HG03469 (cell line): ENCODE measurements around the gene DNAH9.
"Not testable (repeated sequence)": the region's sequence is repeated elsewhere in the genome, so short reads cannot be mapped to it uniquely, and the experiment has no call there.

ENCODE experiments used
- ATAC-seq: cut with Tn5 transposase; IDR thresholded peaks from one replicate; pipeline ENCODE4 v1.9.1; 2021; ENCODE audit warnings: mild to moderate bottlenecking, moderate library complexity, moderate number of reproducible peaks; ENCODE audit not compliant: unreplicated experiment

Gene DNAH9

DNA sequence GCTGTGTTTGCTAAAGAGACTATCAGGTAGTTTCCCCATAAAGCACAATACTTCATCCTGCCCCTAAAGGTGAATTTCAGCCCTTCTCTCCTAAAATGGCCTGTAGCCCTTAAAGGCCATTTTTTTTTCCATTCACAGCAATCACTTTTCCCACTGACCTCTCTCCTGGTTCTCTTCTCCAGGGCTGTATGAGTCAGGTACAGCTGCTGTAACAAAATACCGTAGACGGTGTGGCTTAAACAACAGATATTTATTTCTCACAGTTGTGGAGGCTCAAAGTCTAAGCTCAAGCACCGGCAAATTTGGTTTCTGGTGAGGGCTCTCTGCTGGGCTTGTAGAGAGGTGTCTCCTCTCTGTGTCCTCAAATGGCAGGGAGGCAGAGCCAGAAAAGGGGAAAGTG is 354.3 kb downstream of the DNAH9 start:
- ATAC-seq: no peak

DNA sequence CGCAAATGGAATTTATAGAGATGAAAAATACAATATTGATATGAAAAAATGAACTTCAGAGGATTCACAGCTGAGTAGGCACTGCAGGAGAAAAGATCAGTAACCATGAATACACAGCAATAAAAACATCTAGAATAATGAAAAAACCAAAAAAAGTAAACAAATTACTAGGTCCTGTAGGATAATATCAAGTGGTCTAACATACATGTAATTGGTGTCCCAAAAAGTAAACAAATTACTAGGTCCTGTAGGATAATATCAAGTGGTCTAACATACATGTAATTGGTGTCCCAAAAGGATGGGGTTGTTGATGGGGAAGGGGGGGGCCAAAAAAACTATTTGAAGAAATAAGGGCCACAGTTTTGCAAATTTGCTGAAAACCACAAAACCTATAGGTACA is 355.7 kb downstream of the DNAH9 start:
- no peak for ATAC-seq

DNA sequence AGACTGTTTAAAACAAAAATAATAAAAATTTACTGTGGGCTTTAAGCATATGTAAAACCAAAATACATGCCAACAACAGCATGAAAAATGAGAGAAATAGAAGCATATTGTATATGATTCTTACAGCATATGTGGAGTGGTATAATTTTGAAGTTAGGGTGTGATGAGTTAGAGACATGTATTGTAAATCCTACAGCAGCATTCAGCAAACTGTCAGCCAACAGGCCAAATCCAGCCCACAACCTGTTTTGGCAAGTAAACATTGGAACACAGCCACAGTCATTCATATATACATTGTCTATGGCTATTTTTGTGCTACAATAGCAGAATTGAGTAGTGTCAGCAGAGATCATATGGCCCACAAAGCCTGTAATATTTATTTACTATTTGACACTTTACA is 356.7 kb downstream of the DNAH9 start:
- no peak for ATAC-seq

DNA sequence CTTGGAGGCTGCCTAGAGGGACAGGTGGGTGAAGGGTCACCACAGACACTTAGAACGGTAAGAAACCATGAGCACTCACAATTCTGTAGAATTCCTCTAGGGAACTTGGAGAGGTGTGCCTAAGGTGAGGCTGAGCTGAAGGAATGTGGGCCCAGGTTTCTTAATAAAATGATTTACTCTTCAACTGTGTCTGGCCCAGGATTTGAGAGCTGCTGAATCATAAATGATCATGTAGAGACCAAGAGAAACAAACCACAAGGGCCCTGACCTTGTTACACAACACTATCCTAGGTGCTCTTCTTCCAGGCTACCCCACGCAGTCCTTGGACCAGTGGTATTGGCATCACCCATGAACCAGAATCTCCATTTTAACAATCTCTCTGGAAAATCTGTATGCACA is 371.3 kb downstream of the DNAH9 start:
- no peak for ATAC-seq

DNA sequence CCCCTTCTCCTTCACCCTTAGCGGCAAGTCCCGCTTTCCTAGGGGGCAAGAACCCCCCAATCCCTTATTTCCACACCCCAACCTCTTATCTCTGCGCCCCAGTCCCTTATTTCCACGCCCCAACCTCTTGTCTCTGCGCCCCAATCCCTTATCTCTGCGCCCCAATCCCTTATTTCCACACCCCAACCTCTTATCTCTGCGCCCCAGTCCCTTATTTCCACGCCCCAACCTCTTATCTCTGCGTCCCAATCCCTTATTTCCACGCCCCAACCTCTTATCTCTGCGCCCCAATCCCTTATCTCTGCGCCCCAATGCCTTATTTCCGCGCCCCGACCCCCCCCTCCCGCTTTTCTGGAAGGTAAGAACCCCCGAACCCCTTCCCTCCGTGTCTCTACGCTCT is 374.5 kb downstream of the DNAH9 start:
- ATAC-seq: not testable (repeated sequence)

DNA sequence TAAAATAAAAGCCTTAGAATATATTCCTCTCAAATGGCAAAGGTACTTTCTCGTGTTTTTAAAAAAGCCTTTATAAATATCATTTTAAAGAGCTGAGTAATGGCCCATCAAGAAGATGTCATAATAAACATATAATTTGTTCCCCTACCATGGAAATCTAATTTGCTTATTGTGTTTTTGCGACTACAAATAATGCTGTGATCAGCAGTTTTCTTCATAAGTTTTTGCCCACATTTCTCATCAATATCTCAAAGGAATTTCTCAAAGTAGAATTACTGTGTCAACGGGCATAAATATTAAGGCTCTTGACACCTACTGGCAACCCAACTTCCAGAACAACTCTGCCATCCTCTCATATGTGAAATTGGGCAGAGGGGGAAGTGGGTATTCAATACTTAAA is 381.5 kb downstream of the DNAH9 start:
- ATAC-seq: no peak

DNA sequence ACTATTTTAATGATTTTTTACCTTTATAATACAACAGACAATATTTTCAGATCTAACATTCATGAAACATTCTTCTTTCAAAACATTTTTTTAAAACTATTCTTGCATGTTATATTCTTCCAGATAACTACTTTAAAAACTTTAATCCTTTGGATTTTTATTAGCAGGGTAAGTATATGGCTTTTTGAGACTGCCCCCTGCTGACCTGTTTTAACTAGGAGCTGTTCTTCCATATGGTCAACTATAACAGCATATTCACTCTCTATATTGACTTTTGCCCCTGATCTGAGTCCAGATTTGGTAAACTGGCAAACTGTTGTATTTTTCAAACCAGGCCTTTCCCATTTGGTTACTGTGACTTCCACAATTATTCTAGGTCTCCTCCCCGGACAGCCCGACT is 382.5 kb downstream of the DNAH9 start:
- ATAC-seq: no peak

DNA sequence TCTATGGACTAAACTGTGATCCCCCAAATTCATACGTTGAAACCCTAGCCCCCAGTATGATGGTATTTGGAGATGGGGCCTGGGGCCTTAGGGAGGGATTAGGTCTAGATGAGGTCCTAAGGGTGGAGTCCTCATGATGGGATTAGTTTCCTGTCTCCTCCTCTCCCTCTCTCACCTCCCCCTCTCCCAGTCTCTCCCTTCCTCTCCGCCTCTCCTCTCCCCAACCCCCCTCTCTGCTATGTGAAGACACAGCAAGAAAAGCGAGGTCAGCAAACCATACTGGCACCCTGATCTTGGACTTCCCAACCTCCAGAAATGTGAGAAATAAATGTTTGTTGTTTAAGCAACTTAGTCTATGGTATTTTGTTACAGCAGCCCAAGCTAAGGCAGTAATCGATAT is 383.6 kb downstream of the DNAH9 start:
- ATAC-seq: no peak

DNA sequence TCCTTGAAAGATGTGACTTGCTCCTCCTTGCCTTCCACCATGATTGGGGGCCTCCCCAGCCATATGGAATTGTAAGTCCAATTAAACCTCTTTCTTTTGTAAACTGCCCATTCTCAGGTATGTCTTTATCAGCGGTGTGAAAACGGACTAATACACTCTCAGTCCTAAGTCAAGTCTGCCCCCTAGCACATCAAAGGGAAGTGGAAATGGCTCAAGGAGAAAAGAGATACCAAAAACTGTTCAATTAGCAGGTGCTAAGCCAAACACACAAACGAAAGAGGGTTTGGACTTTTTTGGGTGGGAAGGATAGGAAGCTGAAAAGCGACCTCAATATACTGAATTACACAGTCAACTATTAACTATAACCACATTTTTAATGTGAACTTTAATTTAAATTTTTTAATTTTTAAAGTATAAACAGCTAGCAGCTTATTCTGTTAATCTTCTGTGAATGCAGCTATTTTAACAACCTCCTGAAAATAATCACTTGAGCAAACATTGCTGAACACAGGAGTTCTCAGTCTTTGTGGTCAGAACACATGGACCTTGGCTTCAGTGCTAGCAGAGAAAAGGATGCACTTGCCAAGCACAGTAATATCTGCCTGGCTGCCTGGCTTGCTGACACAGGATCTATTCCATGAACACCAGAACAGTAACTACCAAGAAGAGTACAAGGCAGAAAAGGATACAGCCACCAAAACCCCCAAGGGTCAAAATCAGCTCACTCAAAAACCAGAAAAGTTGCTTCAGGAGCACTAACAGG is 388.1 kb downstream of the DNAH9 start:
- no peak for ATAC-seq

DNA sequence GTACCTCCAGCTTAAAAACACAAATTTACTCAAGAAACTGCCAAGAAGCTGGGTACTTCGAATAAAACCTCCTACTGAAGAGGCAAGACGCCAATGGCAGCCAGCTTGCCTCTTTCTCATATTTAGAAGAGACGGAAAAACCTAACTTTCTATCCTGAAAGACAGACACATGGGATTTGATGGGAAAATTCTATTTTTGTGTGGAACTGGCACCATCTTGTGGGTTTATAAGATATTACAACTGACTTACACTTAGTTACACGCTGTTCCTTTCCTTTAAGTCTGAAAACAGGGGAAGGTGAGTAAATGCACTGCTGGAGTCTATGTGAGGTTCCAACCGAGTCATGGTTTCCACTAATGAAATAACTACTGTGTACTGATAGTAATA is 388.7 kb downstream of the DNAH9 start:
- no peak for ATAC-seq

DNA sequence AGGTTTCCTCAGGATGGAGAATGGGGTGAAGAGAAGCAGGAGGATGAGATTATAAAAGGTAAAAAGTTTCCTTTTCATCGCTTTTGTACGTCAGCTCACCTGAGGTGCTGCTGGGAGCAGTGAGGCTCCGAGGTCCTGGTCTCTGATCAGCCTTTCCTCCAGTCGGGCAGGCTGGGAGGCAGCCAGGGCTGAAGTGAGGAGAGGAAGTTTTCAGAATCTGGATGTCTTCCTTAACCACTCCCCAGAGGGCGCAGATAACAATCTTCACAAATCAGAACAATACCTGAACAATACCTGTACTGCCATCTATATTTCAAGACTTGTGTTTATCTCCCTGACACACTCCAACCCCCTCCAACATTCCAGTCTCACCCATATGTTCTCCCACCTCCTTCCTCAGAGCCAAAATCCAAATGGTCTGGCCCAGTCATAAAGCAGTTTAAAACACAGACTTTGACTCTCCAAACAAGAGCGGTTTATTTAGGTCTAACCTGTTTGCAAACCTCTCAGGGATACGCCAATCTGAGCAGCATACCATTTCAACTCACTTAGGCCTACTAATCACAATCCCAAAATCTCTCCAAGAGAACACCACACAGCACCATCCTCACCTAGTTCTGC is 392.2 kb downstream of the DNAH9 start:
- ATAC-seq: no peak

DNA sequence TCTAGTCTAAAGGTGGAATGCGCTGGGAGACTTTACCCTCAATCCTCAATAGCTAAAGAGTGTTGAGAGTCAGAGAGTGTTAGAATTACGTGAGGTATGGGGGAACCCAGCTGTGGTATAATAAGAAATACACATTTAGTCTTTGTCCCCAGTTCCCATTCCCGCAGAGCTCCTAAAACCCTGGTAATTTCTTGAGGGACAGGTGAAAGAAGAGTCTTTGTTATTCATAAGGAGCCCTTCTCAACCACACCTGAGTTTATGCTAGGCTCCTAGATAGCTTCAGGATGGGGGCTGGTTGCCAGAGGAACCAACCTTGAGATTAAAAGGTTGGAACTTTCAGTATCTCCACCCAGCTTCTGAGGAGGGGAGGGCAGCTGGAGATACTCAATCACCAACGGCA is 393.2 kb downstream of the DNAH9 start:
- ATAC-seq: no peak

DNA sequence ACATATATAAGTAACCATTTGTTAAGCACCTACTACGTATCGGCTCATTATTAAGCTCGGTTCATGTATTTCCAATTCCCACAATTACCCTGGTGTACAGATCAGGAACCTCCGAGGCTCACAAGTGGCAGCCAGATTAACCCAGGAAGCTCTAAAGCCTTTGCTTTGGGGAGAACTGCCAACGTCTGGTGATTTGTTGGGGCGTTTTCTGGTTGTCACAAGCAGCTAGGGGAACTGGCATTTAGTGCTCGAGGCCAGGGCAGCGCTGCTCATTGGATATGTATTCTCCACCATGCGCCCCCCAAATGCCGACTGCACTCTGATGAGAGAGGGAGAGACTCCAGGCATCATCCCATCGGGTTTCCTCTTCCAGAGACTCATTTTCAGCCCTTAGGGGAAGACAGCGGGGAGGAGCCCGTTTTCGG is 398.5 kb downstream of the DNAH9 start:
- ATAC-seq: peak; percentile 22

DNA sequence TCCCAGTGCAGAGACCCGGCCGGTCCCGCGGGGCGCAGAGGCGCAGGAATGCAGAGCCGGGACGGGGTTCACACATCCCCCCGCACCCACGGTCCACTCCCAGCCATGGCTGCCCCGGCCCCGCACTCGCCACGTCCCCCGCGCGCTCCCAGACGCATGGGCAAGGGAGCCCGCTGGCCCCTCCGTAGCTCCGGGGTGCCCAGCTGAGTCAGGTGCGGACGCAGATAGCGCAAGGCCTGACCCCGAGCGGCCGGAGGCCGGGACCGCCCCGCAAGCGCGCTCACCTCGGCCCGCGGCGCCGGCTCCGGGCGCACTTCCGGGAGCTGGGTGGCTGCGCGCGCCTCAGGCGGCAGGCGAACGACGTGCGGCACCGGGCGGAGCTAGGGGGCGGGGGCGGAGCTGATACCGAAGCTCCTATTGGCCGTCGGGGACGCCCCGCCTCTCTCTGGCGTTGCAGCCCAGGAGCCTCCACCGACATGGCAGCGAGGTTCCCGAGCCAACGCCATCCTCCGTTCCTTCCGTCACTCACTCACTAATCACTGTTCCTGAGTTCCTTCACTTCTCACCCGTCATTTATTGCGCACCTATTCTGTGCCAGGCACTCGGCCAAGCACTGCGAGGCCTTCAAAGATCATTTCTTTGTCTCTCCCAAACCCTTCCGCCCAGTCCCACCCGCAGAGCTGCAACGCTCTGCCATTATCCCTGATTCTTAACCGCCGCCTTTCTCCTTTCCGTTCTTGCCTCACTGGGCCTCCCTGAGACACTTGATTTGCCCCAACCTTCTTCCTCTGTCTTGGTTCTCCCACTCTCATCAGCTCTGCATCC is 399.1 kb downstream of the DNAH9 start, which contains the start of gene ZNF18:
Gene ZNF18 (minus strand): TSS at position 329 of the 825 bp plus-strand sequence. CDS start 4,646 bp downstream, outside the sequence.
- ATAC-seq: peak; percentile 90

DNA sequence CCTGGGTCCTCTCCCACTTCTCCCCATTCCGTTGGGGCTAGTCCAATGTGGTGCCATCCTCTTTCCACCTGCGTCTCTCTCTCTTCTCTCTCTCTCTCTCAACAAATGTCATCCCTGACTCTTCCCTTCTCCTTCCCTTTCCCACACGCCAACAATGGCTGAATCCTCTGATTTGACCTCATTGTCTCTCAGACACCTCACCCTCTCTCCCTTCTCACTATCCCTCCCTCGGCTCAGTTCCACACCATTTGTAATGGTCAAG is 399.6 kb downstream of the DNAH9 start:
- no peak for ATAC-seq

DNA sequence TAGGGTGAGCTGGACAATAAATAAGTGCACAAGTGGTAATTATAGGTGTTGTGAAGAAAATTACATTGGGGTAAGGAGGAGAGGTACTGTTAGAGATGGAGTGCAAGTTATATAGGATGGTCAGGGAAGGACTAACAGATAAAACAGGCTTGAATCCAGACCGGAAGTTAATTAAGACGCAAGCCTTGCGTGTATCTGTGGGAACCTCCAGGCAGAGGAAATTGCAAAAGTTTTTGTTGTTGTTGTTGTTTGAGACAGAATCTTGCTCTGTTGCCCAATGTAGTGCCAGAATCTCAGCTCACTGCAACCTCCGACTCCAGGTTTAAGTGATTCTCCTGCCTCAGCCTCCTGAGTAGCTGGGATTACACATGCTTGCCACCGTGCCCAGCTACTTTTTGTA is 401.4 kb downstream of the DNAH9 start:
- ATAC-seq: no peak

DNA sequence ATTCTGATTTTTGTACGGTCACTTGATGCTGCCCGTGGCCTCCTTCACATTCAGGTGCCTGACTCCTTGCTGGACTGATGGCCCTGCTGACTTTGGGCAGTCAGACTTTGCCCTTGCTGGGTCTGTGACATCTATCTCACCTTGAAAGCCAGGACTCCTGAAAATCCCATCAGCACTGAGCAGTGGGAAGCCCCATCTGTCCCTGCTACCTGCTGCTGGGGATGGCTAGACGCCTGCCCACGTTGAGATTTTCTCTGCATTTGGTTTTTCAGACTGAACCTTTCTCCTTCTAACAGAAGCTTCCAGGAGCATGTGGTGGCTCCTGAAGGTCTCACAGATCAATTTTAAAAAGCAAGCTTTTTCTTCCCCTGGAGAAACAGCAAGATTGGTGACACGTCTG is 409.2 kb downstream of the DNAH9 start:
- no peak for ATAC-seq
